Fibroblast of lung (primary cell): ENCODE data around the gene GBP6. TPM values are rescaled to one million over a fixed set of nuclear protein-coding genes. Genes with fewer than 3 reads are reported as not detected.

Experiments used
- polyA plus RNA-seq, 2 donors: library from polyadenylated mRNA; depleted of rRNA in 1 of 2; stranded (reverse) in 1 of 2; unstranded in 1 of 2; fragments of >200 nt; gene quantifications; 2 replicates each; pipeline ENCODE4 v1.2.1, GENCODE V29; 2011 to 2012; ENCODE audit warnings: missing spikeins in 1 of 2
- total RNA-seq: library from RNA; depleted of rRNA; stranded (reverse); fragments of >200 nt; gene quantifications from 2 replicates; pipeline ENCODE4 v1.2.1, GENCODE V29; 2014

Gene GBP6
- total and polyA plus RNA-seq, 2 donors (not counting 1 experiment from before 2014, with no cell fraction given): under 0.01 to 0.03 TPM

Other genes with a start within 250 kb of the GBP6 start
- 70.7 and 96.8 TPM in 2 replicates for gene GBP2, start 237.9 kb upstream of the GBP6 start, total RNA-seq
- 19.6 and 50.6 TPM in 2 replicates for gene GBP2, start 237.9 kb upstream of the GBP6 start, polyA plus RNA-seq
- not detected in 2 replicates for gene GBP7, start 188.1 kb upstream of the GBP6 start, total RNA-seq
- not detected in 2 replicates for gene GBP7, start 188.1 kb upstream of the GBP6 start, polyA plus RNA-seq
- 0.50 and 0.77 TPM in 2 replicates for gene GBP4, start 165.1 kb upstream of the GBP6 start, total RNA-seq
- 0.40 and 1.3 TPM in 2 replicates for gene GBP4, start 165.1 kb upstream of the GBP6 start, polyA plus RNA-seq
- under 0.01 and 0.17 TPM in 2 replicates for gene GBP5, start 91.2 kb upstream of the GBP6 start, total RNA-seq
- gene GBP5, start 91.2 kb upstream of the GBP6 start, polyA plus RNA-seq: not detected in 2 replicates
- 0.77 and 0.83 TPM in 2 replicates for gene LRRC8B, start 160.8 kb downstream of the GBP6 start, total RNA-seq
- 1.7 and 2.8 TPM in 2 replicates for gene LRRC8B, start 160.8 kb downstream of the GBP6 start, polyA plus RNA-seq